ENCODE measurements around the gene MACROD2. TPM values are rescaled to one million over a fixed set of nuclear protein-coding genes. Genes with fewer than 3 reads are reported as not detected.

Gene MACROD2
- total RNA-seq, 1 experiment from 2014 or later, result 1.5 TPM

GRCh38 chr20:15895560-15896084 lies 1900.3 kb downstream of the MACROD2 start:
- DNase-seq, result no peak
- Histone ChIP-seq H3K27me3 (ENCODE audit: control insufficient read depth, insufficient read depth, low read length) (no peaks in the 10 kb centered on the region), H3K36me3 (replicated peaks; ENCODE audit: control insufficient read depth, insufficient read depth, low read length) (no peaks in the 10 kb centered on the region), H3K4me3 (ENCODE audit: insufficient read depth, low read depth, low read length) (no peak overlapping the region)

DNA sequence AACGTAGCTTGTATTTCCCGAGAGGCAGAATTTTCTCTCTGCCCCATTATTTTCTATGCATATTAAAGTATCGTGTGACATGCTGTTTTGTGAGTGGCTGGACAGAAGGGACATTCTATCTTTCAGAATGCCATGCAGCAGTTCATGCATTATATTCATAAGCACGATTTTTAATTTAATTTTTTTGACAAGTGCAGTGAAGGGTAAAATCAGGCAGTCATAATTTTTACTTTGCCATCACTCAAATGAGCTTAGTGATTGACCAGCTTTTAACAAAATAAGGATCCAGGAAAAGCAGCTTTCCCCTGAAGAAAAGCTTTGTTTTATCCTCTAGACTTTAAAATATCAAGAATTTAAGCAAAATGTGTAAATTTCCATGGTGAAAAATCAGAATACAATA lies 1904.7 kb downstream of the MACROD2 start:
- no peak overlapping the region for H3K4me3 ChIP-seq (ENCODE audit: insufficient read depth, low read depth, low read length)
- H3K27me3 ChIP-seq (ENCODE audit: control insufficient read depth, insufficient read depth, low read length), result no peaks in the 10 kb centered on the region
- DNase-seq, result no peak
- H3K36me3 ChIP-seq (replicated peaks; ENCODE audit: control insufficient read depth, insufficient read depth, low read length), result no peaks in the 10 kb centered on the region

GRCh38 chr20:15900443-15900842 lies 1905.1 kb downstream of the MACROD2 start:
- no peak for DNase-seq
- no peaks in the 10 kb centered on the region for H3K36me3 ChIP-seq (replicated peaks; ENCODE audit: control insufficient read depth, insufficient read depth, low read length)
- H3K4me3 ChIP-seq (ENCODE audit: insufficient read depth, low read depth, low read length), result no peak overlapping the region
- H3K27me3 ChIP-seq (ENCODE audit: control insufficient read depth, insufficient read depth, low read length), result no peaks in the 10 kb centered on the region

DNA sequence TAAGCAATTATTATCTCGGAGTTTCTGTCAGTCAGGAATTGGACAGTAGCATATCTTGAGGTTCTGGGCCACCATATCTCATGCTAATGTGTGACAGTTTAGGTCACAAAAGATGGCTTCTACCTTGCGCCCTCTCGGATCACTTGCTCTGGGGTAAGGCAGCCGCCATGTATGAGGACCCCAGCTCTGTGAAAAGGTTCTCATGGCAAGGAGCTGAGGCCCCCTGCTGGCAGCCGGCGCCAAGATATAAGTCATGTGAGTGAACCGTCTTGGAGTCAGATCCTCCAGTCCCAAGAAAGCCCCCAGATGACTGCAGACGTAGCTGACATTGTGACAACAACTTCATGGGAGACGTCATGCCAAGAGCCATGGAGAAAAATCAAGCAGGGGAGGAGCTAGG lies 1907.2 kb downstream of the MACROD2 start:
- peak; percentile 16 for DNase-seq
- Histone ChIP-seq H3K36me3 (replicated peaks; ENCODE audit: control insufficient read depth, insufficient read depth, low read length) (no peaks in the 10 kb centered on the region), H3K27me3 (ENCODE audit: control insufficient read depth, insufficient read depth, low read length) (no peaks in the 10 kb centered on the region), H3K4me3 (ENCODE audit: insufficient read depth, low read depth, low read length) (no peak overlapping the region)

GRCh38 chr20:15905661-15906060 lies 1910.3 kb downstream of the MACROD2 start:
- DNase-seq, result no peak
- H3K27me3 ChIP-seq (ENCODE audit: control insufficient read depth, insufficient read depth, low read length), result no peaks in the 10 kb centered on the region
- no peak overlapping the region for H3K4me3 ChIP-seq (ENCODE audit: insufficient read depth, low read depth, low read length)
- H3K36me3 ChIP-seq (replicated peaks; ENCODE audit: control insufficient read depth, insufficient read depth, low read length), result no peaks in the 10 kb centered on the region

- DNase-seq, result no peak
- Histone ChIP-seq H3K4me3 (ENCODE audit: insufficient read depth, low read depth, low read length) (no peak overlapping the region), H3K27me3 (ENCODE audit: control insufficient read depth, insufficient read depth, low read length) (no peaks in the 10 kb centered on the region), H3K36me3 (replicated peaks; ENCODE audit: control insufficient read depth, insufficient read depth, low read length) (no peaks in the 10 kb centered on the region)
Observed at GRCh38 chr20:15909995-15910394, 1914.7 kb downstream of the MACROD2 start.

GRCh38 chr20:15911581-15911980 lies 1916.3 kb downstream of the MACROD2 start:
- Histone ChIP-seq H3K36me3 (replicated peaks; ENCODE audit: control insufficient read depth, insufficient read depth, low read length) (no peaks in the 10 kb centered on the region), H3K4me3 (ENCODE audit: insufficient read depth, low read depth, low read length) (no peak overlapping the region), H3K27me3 (ENCODE audit: control insufficient read depth, insufficient read depth, low read length) (no peaks in the 10 kb centered on the region)
- no peak for DNase-seq

DNA sequence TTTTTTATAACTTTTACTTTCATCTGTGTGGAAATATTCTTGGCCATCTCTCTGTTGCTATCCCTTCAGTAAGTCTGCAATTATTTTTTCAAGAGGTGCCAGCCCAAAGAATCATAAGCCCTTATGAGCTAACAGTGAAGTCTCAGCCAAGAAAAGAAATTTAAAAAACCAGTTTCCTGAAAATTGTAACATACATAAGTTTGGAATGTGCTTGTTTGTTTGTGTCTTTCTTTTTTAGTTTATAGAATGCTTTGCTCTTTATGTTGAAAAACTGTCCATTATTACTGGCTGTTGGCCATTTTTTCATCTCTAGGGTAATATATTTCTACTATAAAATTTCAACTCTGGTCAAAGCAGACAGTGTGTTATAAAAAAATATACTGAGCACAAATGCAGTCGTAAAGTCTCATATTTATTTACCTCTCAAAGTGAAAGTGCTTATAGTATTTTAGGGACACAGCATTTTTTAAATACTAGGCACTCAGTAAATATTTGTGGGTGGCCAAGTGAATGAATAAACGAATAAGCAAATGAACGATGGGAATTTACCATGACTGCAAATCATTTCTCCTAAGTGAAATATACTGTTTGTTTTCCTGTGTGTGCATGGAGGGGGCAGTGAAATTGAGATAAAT lies 1918.2 kb downstream of the MACROD2 start:
- Histone ChIP-seq H3K36me3 (replicated peaks; ENCODE audit: control insufficient read depth, insufficient read depth, low read length) (no peaks in the 10 kb centered on the region), H3K27me3 (ENCODE audit: control insufficient read depth, insufficient read depth, low read length) (no peaks in the 10 kb centered on the region), H3K4me3 (ENCODE audit: insufficient read depth, low read depth, low read length) (no peak overlapping the region)
- no peak for DNase-seq

- Histone ChIP-seq H3K36me3 (replicated peaks; ENCODE audit: control insufficient read depth, insufficient read depth, low read length) (no peaks in the 10 kb centered on the region), H3K4me3 (ENCODE audit: insufficient read depth, low read depth, low read length) (no peak overlapping the region), H3K27me3 (ENCODE audit: control insufficient read depth, insufficient read depth, low read length) (no peaks in the 10 kb centered on the region)
- DNase-seq, result no peak
Observed at GRCh38 chr20:15916623-15917022, 1921.3 kb downstream of the MACROD2 start.

GRCh38 chr20:15917283-15917682 lies 1922.0 kb downstream of the MACROD2 start:
- no peak overlapping the region for H3K4me3 ChIP-seq (ENCODE audit: insufficient read depth, low read depth, low read length)
- no peaks in the 10 kb centered on the region for H3K36me3 ChIP-seq (replicated peaks; ENCODE audit: control insufficient read depth, insufficient read depth, low read length)
- H3K27me3 ChIP-seq (ENCODE audit: control insufficient read depth, insufficient read depth, low read length), result no peaks in the 10 kb centered on the region
- DNase-seq, result no peak

DNA sequence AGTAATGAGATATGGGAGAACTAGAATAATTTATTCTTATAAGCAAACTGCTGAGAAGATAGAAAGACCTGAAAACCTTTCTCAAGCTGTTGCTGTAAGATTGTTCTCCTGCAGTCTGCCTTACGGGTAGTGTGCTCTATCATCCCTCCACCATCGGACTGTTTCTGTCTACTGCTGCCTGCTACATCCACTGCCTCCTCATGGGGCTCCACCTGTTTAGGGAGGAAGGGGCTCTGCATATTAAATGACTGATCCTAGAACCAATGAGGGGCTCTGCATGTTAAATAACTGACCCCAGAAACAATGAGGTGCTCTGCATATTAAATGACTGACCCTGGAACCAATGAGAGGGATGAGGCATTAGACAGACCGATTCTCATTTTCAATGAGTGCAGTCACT lies 1923.3 kb downstream of the MACROD2 start:
- no peak for DNase-seq
- Histone ChIP-seq H3K4me3 (ENCODE audit: insufficient read depth, low read depth, low read length) (no peak overlapping the region), H3K36me3 (replicated peaks; ENCODE audit: control insufficient read depth, insufficient read depth, low read length) (no peaks in the 10 kb centered on the region), H3K27me3 (ENCODE audit: control insufficient read depth, insufficient read depth, low read length) (no peaks in the 10 kb centered on the region)

GRCh38 chr20:15919118-15919517 lies 1923.8 kb downstream of the MACROD2 start:
- Histone ChIP-seq H3K4me3 (ENCODE audit: insufficient read depth, low read depth, low read length) (no peak overlapping the region), H3K27me3 (ENCODE audit: control insufficient read depth, insufficient read depth, low read length) (no peaks in the 10 kb centered on the region), H3K36me3 (replicated peaks; ENCODE audit: control insufficient read depth, insufficient read depth, low read length) (no peaks in the 10 kb centered on the region)
- no peak for DNase-seq

- Histone ChIP-seq H3K27me3 (ENCODE audit: control insufficient read depth, insufficient read depth, low read length) (no peaks in the 10 kb centered on the region), H3K4me3 (ENCODE audit: insufficient read depth, low read depth, low read length) (no peak overlapping the region), H3K36me3 (replicated peaks; ENCODE audit: control insufficient read depth, insufficient read depth, low read length) (no peaks in the 10 kb centered on the region)
- no peak for DNase-seq
Observed at GRCh38 chr20:15921930-15922329, 1926.6 kb downstream of the MACROD2 start.

- Histone ChIP-seq H3K36me3 (replicated peaks; ENCODE audit: control insufficient read depth, insufficient read depth, low read length) (no peaks in the 10 kb centered on the region), H3K27me3 (ENCODE audit: control insufficient read depth, insufficient read depth, low read length) (no peaks in the 10 kb centered on the region), H3K4me3 (ENCODE audit: insufficient read depth, low read depth, low read length) (no peak overlapping the region)
- DNase-seq, result no peak
Observed at GRCh38 chr20:15922556-15922955, 1927.2 kb downstream of the MACROD2 start.

DNA sequence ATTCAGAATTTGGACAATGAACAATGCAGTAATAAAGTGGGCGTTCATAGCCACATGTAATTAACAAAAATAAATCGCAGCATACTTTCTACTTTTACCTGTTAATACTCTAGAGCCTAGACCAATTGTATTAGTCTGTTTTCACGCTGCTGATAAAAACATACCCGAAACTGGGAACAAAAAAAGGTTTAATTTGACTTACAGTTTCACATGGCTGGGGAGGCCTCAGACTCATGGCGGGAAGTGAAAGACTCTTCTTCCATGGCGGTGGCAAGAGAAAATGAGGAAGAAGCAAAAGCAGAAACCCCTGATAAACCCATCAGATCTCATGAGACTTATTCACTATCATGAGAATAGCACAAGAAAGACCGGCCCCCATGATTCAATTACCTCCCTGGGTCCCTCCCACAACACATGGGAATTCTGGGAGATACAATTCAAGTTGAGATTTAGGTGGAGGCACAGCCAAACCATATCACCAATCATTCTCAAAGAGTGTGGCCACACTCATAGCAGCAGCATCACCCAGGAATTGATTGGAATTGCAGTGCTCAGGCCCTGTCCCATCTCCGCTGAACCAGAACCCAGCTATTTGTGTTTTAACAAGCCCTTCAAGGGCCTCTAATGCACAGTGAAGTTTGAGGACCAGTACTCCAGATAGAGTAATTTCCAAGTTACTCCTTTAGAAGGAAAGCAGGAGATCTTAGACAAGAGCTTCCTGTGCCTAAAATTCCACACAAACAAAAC lies 1927.9 kb downstream of the MACROD2 start:
- Histone ChIP-seq H3K27me3 (ENCODE audit: control insufficient read depth, insufficient read depth, low read length) (no peaks in the 10 kb centered on the region), H3K4me3 (ENCODE audit: insufficient read depth, low read depth, low read length) (no peak overlapping the region), H3K36me3 (replicated peaks; ENCODE audit: control insufficient read depth, insufficient read depth, low read length) (no peaks in the 10 kb centered on the region)
- DNase-seq, result no peak

All from H7 (cell line).